Uterus (tissue), 2 donors: ENCODE data around the gene GLB1L2.

Experiments used
- CTCF ChIP-seq, 4 experiments: fragments of 200-600 bp in 2 of 4; fragments of 450-650 bp in 2 of 4; sonication (generic) in 2 of 4; IDR thresholded peaks; one replicate each; pipeline ENCODE4 v1.5.1; 2016 to 2019; ENCODE audit warnings: antibody characterized with exemption in 4 of 4, mild to moderate bottlenecking in 2 of 4, moderate library complexity in 1 of 4
- POLR2A ChIP-seq, 2 donors: fragments of 450-650 bp; IDR thresholded peaks; one replicate each; pipeline ENCODE4 v1.6.1; 2016; ENCODE audit warnings: antibody characterized with exemption in 2 of 2, mild to moderate bottlenecking in 1 of 2, moderate library complexity in 1 of 2

GRCh38 chr11:134331354-134332188 lies at the start of gene GLB1L2:
- no peak for TF ChIP-seq CTCF (IDR thresholded peaks at IDR 0.05)
- TF ChIP-seq POLR2A (IDR thresholded peaks at IDR 0.05): no peak
